ENCODE measurements around the gene ZNF366.
A peak's percentile ranks its signal among the peaks of the same experiment; 100 is the strongest.

ZNF366 gene

DNA sequence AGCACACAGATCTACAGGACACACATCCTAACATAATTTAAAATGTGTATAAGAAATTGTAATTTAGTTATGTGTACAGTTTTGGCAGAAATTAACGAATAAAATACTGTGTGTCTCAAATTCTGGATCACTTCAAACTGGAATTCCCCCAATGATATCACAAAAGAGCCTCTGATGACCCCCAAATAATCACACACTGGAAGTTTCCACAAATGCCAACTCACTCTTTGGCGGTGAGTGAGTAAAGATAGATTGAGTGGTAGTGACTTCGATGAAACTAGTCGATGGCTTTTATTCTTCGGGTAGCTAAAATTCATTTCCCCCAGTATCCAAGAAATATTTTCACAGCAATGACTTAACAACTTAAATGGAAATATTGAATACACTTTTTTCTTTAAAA is 2.2 kb downstream of the ZNF366 start:
- Histone ChIP-seq H3K4me3 (no peak overlapping the region), H3K27ac (peak overlapping the region; percentile 30 to 61)
- TF ChIP-seq, protein P1, sequence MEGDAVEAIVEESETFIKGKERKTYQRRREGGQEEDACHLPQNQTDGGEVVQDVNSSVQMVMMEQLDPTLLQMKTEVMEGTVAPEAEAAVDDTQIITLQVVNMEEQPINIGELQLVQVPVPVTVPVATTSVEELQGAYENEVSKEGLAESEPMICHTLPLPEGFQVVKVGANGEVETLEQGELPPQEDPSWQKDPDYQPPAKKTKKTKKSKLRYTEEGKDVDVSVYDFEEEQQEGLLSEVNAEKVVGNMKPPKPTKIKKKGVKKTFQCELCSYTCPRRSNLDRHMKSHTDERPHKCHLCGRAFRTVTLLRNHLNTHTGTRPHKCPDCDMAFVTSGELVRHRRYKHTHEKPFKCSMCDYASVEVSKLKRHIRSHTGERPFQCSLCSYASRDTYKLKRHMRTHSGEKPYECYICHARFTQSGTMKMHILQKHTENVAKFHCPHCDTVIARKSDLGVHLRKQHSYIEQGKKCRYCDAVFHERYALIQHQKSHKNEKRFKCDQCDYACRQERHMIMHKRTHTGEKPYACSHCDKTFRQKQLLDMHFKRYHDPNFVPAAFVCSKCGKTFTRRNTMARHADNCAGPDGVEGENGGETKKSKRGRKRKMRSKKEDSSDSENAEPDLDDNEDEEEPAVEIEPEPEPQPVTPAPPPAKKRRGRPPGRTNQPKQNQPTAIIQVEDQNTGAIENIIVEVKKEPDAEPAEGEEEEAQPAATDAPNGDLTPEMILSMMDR (IDR thresholded peaks at IDR 0.05), result no peak
- no peak for DNase-seq (ENCODE audit: low spot score)

DNA sequence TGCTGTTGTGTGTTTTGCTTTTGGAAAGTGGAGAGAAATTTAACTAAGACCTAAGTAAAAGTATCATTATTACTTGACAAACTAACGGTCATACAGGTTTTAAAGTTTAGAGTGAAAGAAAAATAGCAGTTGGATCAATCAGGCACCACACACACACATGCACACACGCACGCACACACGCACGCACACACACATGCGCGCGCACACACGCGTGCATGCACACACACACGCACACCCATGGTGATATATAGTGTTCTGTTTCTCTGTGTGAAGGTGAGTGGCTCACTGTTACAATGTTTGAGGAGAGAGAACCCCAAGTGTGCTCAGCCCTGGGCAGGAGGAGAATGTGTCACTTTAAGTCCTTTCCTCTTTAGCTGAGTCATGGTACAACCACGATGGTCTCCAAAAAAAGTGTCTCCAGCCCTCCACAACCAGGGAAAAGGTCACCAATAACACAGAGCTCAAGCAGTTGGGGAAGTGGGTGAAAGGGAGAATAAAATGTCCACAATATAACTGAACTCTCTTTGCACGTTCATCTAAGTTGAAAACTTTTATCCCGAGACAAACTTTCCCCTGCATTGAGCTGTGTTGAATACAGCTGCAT is 3.2 kb downstream of the ZNF366 start:
- H3K27ac ChIP-seq, result peak overlapping the region; percentile 30 to 60
- peak overlapping the region; percentile 51 for H3K4me3 ChIP-seq
- TF ChIP-seq, protein P1 (IDR thresholded peaks at IDR 0.05), result no peak
- no peak for DNase-seq (ENCODE audit: low spot score)

DNA sequence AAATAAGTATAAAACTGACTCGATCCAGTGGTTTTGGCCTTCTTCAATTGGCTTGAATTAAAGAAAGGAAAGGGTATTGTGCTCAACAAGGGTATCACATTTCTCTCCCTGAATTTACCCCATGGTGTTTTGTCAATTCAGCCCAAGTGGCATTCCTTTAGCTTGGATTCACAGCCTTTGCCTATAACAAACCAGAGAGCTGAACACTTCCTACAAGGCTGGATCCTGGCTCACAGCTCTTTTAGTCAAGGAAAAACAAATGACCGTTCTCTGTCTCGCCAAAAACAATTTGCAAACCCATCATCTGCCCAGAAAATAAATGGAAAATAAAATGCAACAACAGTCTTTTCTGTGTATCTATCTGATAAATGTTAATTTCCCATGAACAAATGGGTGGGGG is 5.7 kb downstream of the ZNF366 start:
- H3K4me3 ChIP-seq, result no peak overlapping the region
- H3K27ac ChIP-seq, result peak overlapping the region in 1 of 2 donors; percentile 52
- no peak for DNase-seq (ENCODE audit: low spot score)

DNA sequence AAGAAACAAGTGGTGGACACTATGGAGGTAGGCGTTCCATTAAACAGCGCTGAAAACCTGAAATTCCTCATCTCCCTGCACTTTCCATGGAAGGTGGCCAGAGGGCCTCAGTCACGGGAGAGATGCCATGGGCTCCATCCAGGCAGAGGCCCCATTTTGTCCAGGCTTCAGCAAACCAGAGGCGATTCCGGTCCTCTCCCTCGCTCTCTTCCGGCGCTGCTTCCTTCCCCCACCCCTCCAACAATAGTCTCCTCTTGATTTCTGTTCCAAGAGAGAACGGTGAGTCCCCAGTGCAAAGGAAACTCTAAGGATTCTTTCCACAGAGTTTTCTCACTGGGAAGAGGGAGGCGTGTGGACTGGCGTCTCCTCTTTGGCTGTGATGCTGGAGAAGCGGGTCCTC is 7.5 kb downstream of the ZNF366 start:
- H3K27ac ChIP-seq, result peak overlapping the region in 1 of 2 donors; percentile 34
- TF ChIP-seq, protein P1 (IDR thresholded peaks at IDR 0.05), result no peak

More for the DNA sequence above, 5.7 kb downstream of the ZNF366 start:
- TF ChIP-seq, protein P1 (IDR thresholded peaks at IDR 0.05), result no peak

DNA sequence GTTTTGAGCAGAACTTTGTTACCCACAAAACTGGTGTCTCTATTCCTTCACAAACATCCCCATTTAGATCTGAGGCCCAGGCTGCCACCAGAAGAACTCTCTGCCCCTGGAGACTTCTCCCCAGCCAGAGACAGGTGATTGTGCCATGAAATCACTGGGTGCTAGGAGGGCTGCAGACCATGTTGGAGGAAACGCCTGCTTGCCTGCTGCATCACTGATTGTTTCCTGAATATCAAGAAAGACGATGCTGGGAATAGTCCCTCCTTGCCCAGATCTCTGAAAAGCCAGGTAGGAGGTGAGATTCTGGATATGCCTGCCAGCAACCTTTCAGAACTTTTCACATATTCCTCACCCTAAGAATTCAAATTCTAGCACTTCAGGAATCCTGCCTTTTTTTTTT is 8.1 kb downstream of the ZNF366 start:
- H3K4me3 ChIP-seq, result no peak overlapping the region

More for the DNA sequence above, 7.5 kb downstream of the ZNF366 start:
- no peak for DNase-seq (ENCODE audit: low spot score)
- H3K4me3 ChIP-seq, result no peak overlapping the region

DNA sequence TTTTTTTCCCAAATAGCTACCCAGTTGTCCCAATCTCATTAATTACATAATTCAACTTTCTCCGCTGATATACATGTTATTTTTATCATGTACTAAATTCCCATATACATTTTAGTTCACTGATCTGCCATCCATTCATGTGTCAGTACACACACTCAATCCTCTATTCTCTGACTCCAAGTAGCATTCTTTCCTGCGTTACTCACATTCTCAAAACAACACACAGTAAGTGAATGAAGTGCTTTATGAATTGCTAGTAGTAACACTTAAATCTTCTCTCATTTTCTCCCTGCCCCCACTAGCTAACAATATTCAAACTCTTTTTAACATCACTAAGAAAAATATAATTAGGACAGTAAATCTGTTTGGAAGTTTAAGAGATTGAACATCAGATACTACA is 8.9 kb downstream of the ZNF366 start:
- no peak for DNase-seq (ENCODE audit: low spot score)
- Histone ChIP-seq H3K4me3 (no peak overlapping the region), H3K27ac (no peak overlapping the region)
- TF ChIP-seq, protein P1 (IDR thresholded peaks at IDR 0.05), result no peak

More for the DNA sequence above, 8.1 kb downstream of the ZNF366 start:
- no peak for DNase-seq (ENCODE audit: low spot score)
- TF ChIP-seq, protein P1 (IDR thresholded peaks at IDR 0.05), result no peak
- H3K27ac ChIP-seq, result no peak overlapping the region

DNA sequence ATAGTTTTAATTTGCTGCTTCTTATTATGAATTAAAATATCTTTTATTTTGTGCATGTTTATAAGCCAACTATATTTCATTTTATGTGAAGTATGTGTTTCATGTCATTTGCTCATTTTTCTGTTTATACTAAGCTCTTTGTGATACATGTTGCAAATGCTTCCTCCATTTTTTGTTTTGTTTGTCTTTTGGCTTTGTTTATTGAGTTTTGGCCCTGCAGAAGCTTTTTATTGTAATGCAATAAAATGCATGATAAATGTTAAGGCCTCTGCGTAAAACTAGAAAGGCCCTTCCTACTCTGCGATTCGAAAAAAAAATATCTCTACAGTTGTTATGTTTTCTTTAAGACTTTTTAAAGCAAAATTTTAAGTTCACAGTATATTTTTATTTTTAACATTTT is 9.4 kb downstream of the ZNF366 start:
- no peak overlapping the region for H3K27ac ChIP-seq
- no peak overlapping the region for H3K4me3 ChIP-seq
- TF ChIP-seq, protein P1 (IDR thresholded peaks at IDR 0.05), result no peak
- no peak for DNase-seq (ENCODE audit: low spot score)

Measured in coronary artery (tissue), 2 donors.